Measurements from ENCODE around the gene CTRB1. TPM values are rescaled to one million over a fixed set of nuclear protein-coding genes. Genes with fewer than 3 reads are reported as not detected.
A peak's percentile ranks its signal among the peaks of the same experiment; 100 is the strongest.

The CTRB1 gene
- not detected for total RNA-seq

DNA sequence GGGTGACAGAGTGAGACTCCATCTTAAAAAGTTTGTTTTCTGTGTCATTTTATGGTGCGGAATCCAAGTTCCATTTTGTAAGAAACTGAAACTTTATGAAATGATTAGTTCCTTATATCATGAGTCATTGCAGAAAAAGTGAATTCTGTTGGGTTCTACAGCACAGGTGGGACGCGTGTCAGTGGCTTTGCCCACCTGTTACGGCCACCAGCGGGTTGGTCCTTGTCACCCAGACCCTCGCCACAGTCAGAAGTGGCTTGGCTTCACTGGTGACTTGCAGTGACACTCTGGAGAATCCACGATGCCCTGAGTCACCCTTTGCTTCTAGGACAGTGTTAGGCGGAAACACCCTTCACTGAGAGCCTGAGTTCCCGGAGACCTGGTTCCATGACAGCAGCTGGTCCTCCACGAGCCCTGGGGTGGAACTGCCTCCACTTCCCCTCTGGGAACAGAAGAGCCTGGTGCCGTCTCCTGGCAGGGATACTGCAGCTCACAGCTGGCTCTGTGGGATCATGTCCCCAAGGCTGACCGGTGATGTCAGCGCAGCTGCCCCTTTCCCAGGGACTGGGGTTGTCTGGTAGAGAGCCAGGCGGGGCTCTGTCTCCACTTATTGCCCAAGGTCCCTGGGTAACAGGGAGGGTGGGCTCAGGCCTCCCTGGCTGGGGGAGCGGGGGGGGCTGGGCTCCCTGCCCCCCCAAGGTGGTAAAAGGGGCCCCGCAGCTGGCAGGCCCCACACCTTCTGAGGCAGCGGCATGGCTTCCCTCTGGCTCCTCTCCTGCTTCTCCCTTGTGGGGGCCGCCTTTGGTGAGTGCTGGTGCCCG lies at the start of gene CTRB1:
Gene CTRB1 (plus strand): TSS at position 733 of the 821 bp plus-strand sequence. CDS start 20 bp downstream, at position 753.
- no peaks in the 10 kb centered on the region for H3K9me3 ChIP-seq
- no peak for DNase-seq
- H3K4me1 ChIP-seq = peaks cover 13 to 32% of the 10 kb centered on the region in 2 donors
- peak within 1 kb of the TSS in 2 of 3 donors; percentile 14 to 53 for H3K27ac ChIP-seq
- no peak for TF ChIP-seq POLR2A (IDR thresholded peaks at IDR 0.05)
- no peak for TF ChIP-seq CTCF (IDR thresholded peaks at IDR 0.05)
- H3K27me3 ChIP-seq = no peaks in the 10 kb centered on the region
- no peak within 1 kb of the TSS for H3K4me3 ChIP-seq (replicated peaks in 1 of 3)
- H3K36me3 ChIP-seq = no peaks in the 10 kb centered on the region
- WGBS, 2 donors = 85 to 86% methylated on average over 8 to 11 of the region's 19 CpGs
- intact Hi-C loops (cut with DNase I) = no loop called here

DNA sequence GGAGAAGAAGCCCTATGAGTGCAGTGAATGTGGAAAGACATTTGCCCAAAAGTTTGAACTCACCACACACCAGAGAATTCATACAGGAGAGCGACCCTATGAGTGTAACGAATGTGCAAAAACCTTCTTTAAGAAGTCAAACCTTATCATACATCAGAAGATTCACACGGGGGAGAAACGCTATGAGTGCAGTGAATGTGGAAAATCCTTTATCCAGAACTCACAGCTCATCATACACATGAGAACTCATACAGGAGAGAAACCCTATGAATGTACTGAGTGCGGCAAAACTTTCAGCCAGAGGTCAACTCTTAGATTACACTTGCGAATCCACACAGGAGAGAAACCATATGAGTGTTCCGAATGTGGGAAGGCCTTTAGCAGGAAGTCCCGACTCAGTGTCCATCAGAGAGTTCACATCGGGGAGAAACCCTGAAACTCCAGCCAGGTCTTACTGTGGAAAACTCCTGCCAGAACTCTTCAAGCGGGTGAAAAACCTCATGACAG lies 48.8 kb upstream of the CTRB1 start:
- no peak for DNase-seq
- no peaks in the 10 kb centered on the region for H3K9me3 ChIP-seq
- no peak overlapping the region for H3K4me3 ChIP-seq (replicated peaks in 1 of 3)

DNA sequence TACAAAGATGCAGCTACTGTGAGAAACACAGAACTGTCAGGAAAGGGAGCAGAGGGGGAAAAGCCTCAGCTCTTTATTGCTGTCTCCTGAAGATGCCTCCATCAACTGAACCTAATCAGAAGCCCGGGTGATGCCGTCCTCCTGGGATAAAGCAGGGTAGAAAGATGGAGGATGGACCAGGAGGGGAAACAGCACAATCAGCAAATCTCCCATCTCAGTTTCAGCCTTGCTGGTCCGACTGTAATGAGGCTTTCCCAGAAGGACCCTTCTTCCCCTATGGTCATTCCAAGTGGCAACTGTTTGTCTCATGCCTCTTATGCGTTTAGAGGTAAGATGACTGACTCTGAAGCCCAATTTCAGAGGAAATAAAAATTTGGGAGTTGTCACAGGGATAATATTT lies 46.2 kb upstream of the CTRB1 start:
- H3K4me3 ChIP-seq (replicated peaks in 1 of 3) = no peak overlapping the region
- H3K36me3 ChIP-seq = peaks cover 22 to 25% of the 10 kb centered on the region in 2 donors

More for the DNA sequence above, 48.8 kb upstream of the CTRB1 start:
- Histone ChIP-seq H3K27ac (no peak overlapping the region), H3K36me3 (peaks cover 24 to 35% of the 10 kb centered on the region in 2 donors), H3K27me3 (no peaks in the 10 kb centered on the region), H3K4me1 (no peaks in the 10 kb centered on the region)
- no peak for TF ChIP-seq CTCF (IDR thresholded peaks at IDR 0.05)
- no peak for TF ChIP-seq POLR2A (IDR thresholded peaks at IDR 0.05)
- 95 to 97% methylated on average over 10 of the region's 10 CpGs for WGBS, 2 donors
- intact Hi-C loops (cut with DNase I) = no loop called here

GRCh38 chr16:75175074-75175473 lies 43.7 kb upstream of the CTRB1 start:
- no peak for TF ChIP-seq CTCF (IDR thresholded peaks at IDR 0.05)
- WGBS, 2 donors = 94% methylated on average over 3 of the region's 3 CpGs; no CpG with 5 or more reads in 1 of the 2 donors
- no peaks in the 10 kb centered on the region for H3K9me3 ChIP-seq
- no peak overlapping the region for H3K4me3 ChIP-seq (replicated peaks in 1 of 3)
- H3K27ac ChIP-seq = no peak overlapping the region
- intact Hi-C loops (cut with DNase I) = no loop called here
- H3K4me1 ChIP-seq = no peaks in the 10 kb centered on the region
- H3K27me3 ChIP-seq = no peaks in the 10 kb centered on the region
- peaks cover 0 to 2% of the 10 kb centered on the region in 2 donors for H3K36me3 ChIP-seq
- no peak for DNase-seq

More for the DNA sequence above, 46.2 kb upstream of the CTRB1 start:
- TF ChIP-seq CTCF (IDR thresholded peaks at IDR 0.05) (no peak), POLR2A (IDR thresholded peaks at IDR 0.05) (no peak)
- intact Hi-C loops (cut with DNase I) = no loop called here
- Histone ChIP-seq H3K4me1 (no peaks in the 10 kb centered on the region), H3K27ac (no peak overlapping the region), H3K27me3 (no peaks in the 10 kb centered on the region), H3K9me3 (no peaks in the 10 kb centered on the region)
- WGBS, 2 donors = 97 to 99% methylated on average over 4 of the region's 4 CpGs
- no peak for DNase-seq

DNA sequence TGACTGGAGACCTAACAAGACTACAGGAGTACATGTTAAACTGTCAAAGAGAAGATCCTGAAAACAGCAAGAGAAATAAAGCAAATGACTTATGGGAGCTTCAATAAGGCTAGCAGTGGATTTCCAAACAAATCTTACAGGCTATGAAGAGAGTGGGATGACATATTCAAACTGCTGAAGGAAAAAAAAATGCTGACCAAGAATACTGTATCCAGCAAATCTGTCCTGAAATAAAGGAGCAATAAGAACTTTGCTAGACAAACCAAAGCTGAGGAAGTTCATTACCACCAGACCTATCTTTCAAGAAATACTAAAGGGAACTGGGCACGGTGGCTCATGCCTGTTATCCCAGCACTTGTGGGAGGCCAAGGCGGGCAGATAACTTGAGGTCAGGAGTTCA lies 41.9 kb upstream of the CTRB1 start:
- WGBS, 2 donors = 94 to 95% methylated on average over 2 of the region's 2 CpGs

More for the DNA sequence above, 41.9 kb upstream of the CTRB1 start:
- H3K27ac ChIP-seq = no peak overlapping the region
- no peaks in the 10 kb centered on the region for H3K36me3 ChIP-seq
- H3K27me3 ChIP-seq = no peaks in the 10 kb centered on the region
- no peaks in the 10 kb centered on the region for H3K4me1 ChIP-seq
- no peak overlapping the region for H3K4me3 ChIP-seq (replicated peaks in 1 of 3)
- intact Hi-C loops (cut with DNase I) = no loop called here
- TF ChIP-seq POLR2A (IDR thresholded peaks at IDR 0.05) (no peak), CTCF (IDR thresholded peaks at IDR 0.05) (no peak)
- H3K9me3 ChIP-seq = no peaks in the 10 kb centered on the region
- no peak for DNase-seq

Data from thyroid gland (tissue), 4 donors.